SK-N-SH (cell line): ENCODE results near the gene MCF2L2. TPM values are rescaled to one million over a fixed set of nuclear protein-coding genes. Genes with fewer than 3 reads are reported as not detected.

Source experiments
- CTCF ChIA-PET: fragments of 300-600, 350-600 bp; formaldehyde crosslinking; extraction: SDS; loops from one replicate; lab custom pipeline; 2021; lab: Yijun Ruan, JAX
- POLR2A ChIA-PET: fragments of 350-600 bp; sonication (Branson Sonifier 250); formaldehyde crosslinking; extraction: SDS; loops from one replicate; lab custom pipeline; 2020; ENCODE audit warnings: antibody characterized with exemption, inconsistent platforms; lab: Yijun Ruan, JAX
- DNase-seq: peaks from one replicate; pipeline ENCODE4 v3.0.0; 2012
- H2AFZ ChIP-seq: fragments of 200-600 bp; sonication (generic); 2 replicates; pipeline ENCODE4 v1.8.1; 2016; ENCODE audit warnings: antibody characterized with exemption, mild to moderate bottlenecking, low read depth
- H3F3A ChIP-seq: fragments of 200-600 bp; sonication (generic); replicated peaks from 2 replicates; pipeline ENCODE3; 2016; ENCODE audit warnings: antibody characterized with exemption, mild to moderate bottlenecking; ENCODE audit not compliant: insufficient read depth
- H3K27ac ChIP-seq, 2 experiments: fragments of 200-500 bp in 1 of 2; fragments of 200-600 bp in 1 of 2; sonication (Bioruptor generic) in 1 of 2; sonication (generic), shearing (Covaris generic) in 1 of 2; 2 replicates each; pipeline versions ENCODE4 v1.5.1 to v1.6.1; 2014 to 2016; ENCODE audit warnings: low read depth in 2 of 2, inconsistent platforms in 1 of 2, low read length in 1 of 2, mild to moderate bottlenecking in 1 of 2, mixed read lengths in 1 of 2
- H3K27me3 ChIP-seq: fragments of 200-600 bp; sonication (generic), shearing (Covaris generic); 2 replicates; pipeline ENCODE4 v1.6.1; 2016; ENCODE audit warnings: mixed run types; ENCODE audit not compliant: insufficient read depth
- H3K36me3 ChIP-seq, 2 experiments: fragments of 200-500 bp in 1 of 2; fragments of 200-600 bp in 1 of 2; sonication (Bioruptor generic) in 1 of 2; sonication (generic) in 1 of 2; replicated peaks in 1 of 2; 2 replicates each; pipeline versions ENCODE3 to v1.5.1; 2014 to 2016; ENCODE audit warnings: low read length in 1 of 2, mild to moderate bottlenecking in 1 of 2; ENCODE audit not compliant: insufficient read depth in 2 of 2, control insufficient read depth in 1 of 2
- H3K4me1 ChIP-seq, 2 experiments: fragments of 200-500 bp in 1 of 2; fragments of 200-600 bp in 1 of 2; sonication (Bioruptor generic) in 1 of 2; sonication (generic), shearing (Covaris generic) in 1 of 2; 2 replicates each; pipeline versions ENCODE4 v1.5.1 to v1.6.1; 2014 to 2016; ENCODE audit warnings: low read depth in 1 of 2, low read length in 1 of 2, mixed run types in 1 of 2; ENCODE audit not compliant: insufficient read depth in 2 of 2, control insufficient read depth in 1 of 2
- H3K4me2 ChIP-seq: fragments of 200-600 bp; sonication (generic), shearing (Covaris generic); 2 replicates; pipeline ENCODE4 v1.6.1; 2017; ENCODE audit warnings: mixed run types
- H3K4me3 ChIP-seq, 2 experiments: fragments of 200-500 bp in 1 of 2; fragments of 200-600 bp in 1 of 2; sonication (Bioruptor generic) in 1 of 2; sonication (generic), shearing (Covaris generic) in 1 of 2; 2 replicates each; pipeline versions ENCODE4 v1.5.1 to v1.8.1; 2014 to 2016; ENCODE audit warnings: low read depth in 2 of 2, inconsistent platforms in 1 of 2, low read length in 1 of 2, mild to moderate bottlenecking in 1 of 2, mixed read lengths in 1 of 2, moderate library complexity in 1 of 2
- H3K79me2 ChIP-seq: fragments of 200-600 bp; sonication (generic); 2 replicates; pipeline ENCODE4 v1.8.1; 2017; ENCODE audit warnings: mild to moderate bottlenecking; ENCODE audit not compliant: insufficient read depth
- H3K9ac ChIP-seq: fragments of 200-600 bp; sonication (generic); 2 replicates; pipeline ENCODE4 v1.6.1; 2017; ENCODE audit warnings: mixed run types
- H3K9me2 ChIP-seq: fragments of 200-600 bp; sonication (generic); 2 replicates; pipeline ENCODE4 v1.6.1; 2017; ENCODE audit warnings: mixed run types
- H3K9me3 ChIP-seq: fragments of 200-600 bp; sonication (generic); 2 replicates; pipeline ENCODE4 v1.6.1; 2017; ENCODE audit warnings: mixed run types, mild to moderate bottlenecking, moderate library complexity
- H4K20me1 ChIP-seq: fragments of 200-600 bp; sonication (generic); 2 replicates; pipeline ENCODE4 v1.6.1; 2017; ENCODE audit warnings: mild to moderate bottlenecking, mixed run types; ENCODE audit not compliant: insufficient read depth
- CHD2 ChIP-seq: fragments of 150-350 bp; IDR thresholded peaks from 2 replicates; pipeline ENCODE4 v1.6.1; 2018; ENCODE audit warnings: low read length; ENCODE audit not compliant: partially characterized antibody
- CTCF ChIP-seq: fragments of 200-600 bp; sonication (generic); IDR thresholded peaks from 2 replicates; pipeline ENCODE4 v1.6.1; 2017; ENCODE audit warnings: antibody characterized with exemption, mild to moderate bottlenecking, moderate library complexity
- ELF1 ChIP-seq: IDR thresholded peaks from 2 replicates; pipeline ENCODE4 v1.4.0; 2012
- EP300 ChIP-seq, 2 experiments: IDR thresholded peaks; 2 replicates each; pipeline versions ENCODE4 v1.4.0 to v1.6.1; 2012; ENCODE audit warnings: borderline replicate concordance in 1 of 2, low read depth in 1 of 2, low read length in 1 of 2
- EZH2phosphoT487 ChIP-seq: fragments of 200-600 bp; sonication (generic); IDR thresholded peaks from 2 replicates; pipeline ENCODE4 v1.6.1; 2017; ENCODE audit warnings: low read depth, mixed run types, mild to moderate bottlenecking, antibody characterized with exemption, moderate library complexity, borderline replicate concordance
- FOXM1 ChIP-seq: IDR thresholded peaks from 2 replicates; pipeline ENCODE4 v1.4.0; 2012; ENCODE audit warnings: low read depth, mild to moderate bottlenecking
- IRF3 ChIP-seq: fragments of 150-350 bp; IDR thresholded peaks from 2 replicates; pipeline ENCODE4 v1.6.1; 2016; ENCODE audit warnings: mild to moderate bottlenecking, low read depth, low read length
- MAX ChIP-seq: IDR thresholded peaks from 2 replicates; pipeline ENCODE4 v1.4.0; 2012; ENCODE audit warnings: low read depth
- NFIC ChIP-seq: IDR thresholded peaks from 2 replicates; pipeline ENCODE4 v1.4.0; 2012; ENCODE audit warnings: borderline replicate concordance
- RAD21 ChIP-seq: IDR thresholded peaks from 2 replicates; pipeline ENCODE4 v1.6.1; 2012; ENCODE audit warnings: mild to moderate bottlenecking, low read length
- RXRA ChIP-seq: IDR thresholded peaks from 2 replicates; pipeline ENCODE4 v1.4.0; 2012; ENCODE audit warnings: low read depth, mild to moderate bottlenecking, borderline replicate concordance
- SMC3 ChIP-seq: IDR thresholded peaks from 2 replicates; pipeline ENCODE4 v1.6.1; 2012; ENCODE audit warnings: low read depth, low read length, improper control_type of control experiment
- TAF1 ChIP-seq: IDR thresholded peaks from 2 replicates; pipeline ENCODE4 v1.6.1; 2012; ENCODE audit warnings: low read depth, mild to moderate bottlenecking, low read length, moderate library complexity, borderline replicate concordance
- TCF12 ChIP-seq: IDR thresholded peaks from 2 replicates; pipeline ENCODE4 v1.4.0; 2012
- USF2 ChIP-seq: fragments of 150-350 bp; IDR thresholded peaks from 2 replicates; pipeline ENCODE4 v1.6.1; 2017; ENCODE audit warnings: antibody characterized with exemption, low read length, low read depth, borderline replicate concordance
- YY1 ChIP-seq: IDR thresholded peaks from 2 replicates; pipeline ENCODE4 v1.4.0; 2012; ENCODE audit warnings: low read depth, mild to moderate bottlenecking
- WGBS: methylation state at CpG from one replicate; pipeline ENCODE4 v1.1.6; 2017; ENCODE audit warnings: low lambda C conversion rate; 5-methylcytosine and 5-hydroxymethylcytosine counted together
- polyA plus RNA-seq, 3 experiments: library from polyadenylated mRNA; depleted of rRNA; stranded (reverse); fragments of >200 nt; gene quantifications; 2 replicates each; pipeline ENCODE4 v1.2.3, GENCODE V29; 2012

The MCF2L2 gene
- polyA plus RNA-seq, 1 of the 3 experiments (the other 2 are of a cell fraction), result 0.56 TPM

GRCh38 chr3:183411216-183411922, 17.1 kb downstream of the MCF2L2 start:
- H4K20me1 ChIP-seq, result no peaks in the 10 kb centered on the region
- H3K9ac ChIP-seq, result no peak overlapping the region
- no peak for DNase-seq
- H2AFZ ChIP-seq, result no peak overlapping the region
- WGBS, result 58% methylated on average over 3 of the region's 3 CpGs
- no peaks in the 10 kb centered on the region for H3K9me2 ChIP-seq
- TF ChIP-seq TCF12, result no peak
- TF ChIP-seq, all 33 proteins: peak for 0
- POLR2A ChIA-PET, result interaction anchor here (0.6 to 1.2 kb wide), 2 partner anchors 16 to 17 kb away, joined by 3 read pairs; partner anchors contain the start of gene MCF2L2
- Histone ChIP-seq H3K79me2 (no peaks in the 10 kb centered on the region), H3K4me3 (no peak overlapping the region), H3K36me3 (no peaks in the 10 kb centered on the region), H3K4me2 (no peak overlapping the region), H3F3A (no peaks in the 10 kb centered on the region), H3K27me3 (no peaks in the 10 kb centered on the region), H3K4me1 (peaks cover 0 to 14% of the 10 kb centered on the region in 2 experiments; a peak in 2 of 4 replicates), H3K9me3 (no peaks in the 10 kb centered on the region), H3K27ac (no peak overlapping the region)
- CTCF ChIA-PET, result interaction anchor here (0.7 to 1.5 kb wide), 5 partner anchors 11 to 227 kb away, joined by 3 to 4 read pairs (median 3); no protein-coding TSS in a partner anchor

GRCh38 chr3:183410759-183411158, 17.7 kb downstream of the MCF2L2 start:
- no peaks in the 10 kb centered on the region for H3K36me3 ChIP-seq
- DNase-seq, result no peak
- no peak overlapping the region for H3K27ac ChIP-seq
- no peaks in the 10 kb centered on the region for H3K9me3 ChIP-seq
- no peak overlapping the region for H3K9ac ChIP-seq
- H2AFZ ChIP-seq, result no peak overlapping the region
- no peaks in the 10 kb centered on the region for H3F3A ChIP-seq
- H4K20me1 ChIP-seq, result no peaks in the 10 kb centered on the region
- no peak for TF ChIP-seq IRF3
- no peak for TF ChIP-seq MAX
- TF ChIP-seq EP300 (IDR thresholded peaks at IDR 0.05; ENCODE audit: borderline replicate concordance in 1 of 2, low read depth in 1 of 2, low read length in 1 of 2), result no peak
- TF ChIP-seq ELF1, result no peak
- no peak for TF ChIP-seq TAF1
- TF ChIP-seq RAD21, result no peak
- TF ChIP-seq EZH2phosphoT487, result no peak
- TF ChIP-seq RXRA, result no peak
- TF ChIP-seq CHD2, result no peak
- no peak for TF ChIP-seq CTCF
- no peak for TF ChIP-seq YY1
- no peak for TF ChIP-seq NFIC
- TF ChIP-seq USF2, result no peak
- no peak for TF ChIP-seq FOXM1
- no peak for TF ChIP-seq SMC3
- TF ChIP-seq, all 33 proteins: peak for 0
- no peaks in the 10 kb centered on the region for H3K79me2 ChIP-seq
- H3K4me1 ChIP-seq, result peaks cover 0 to 14% of the 10 kb centered on the region in 2 experiments; a peak in 2 of 4 replicates
- CTCF ChIA-PET, result interaction anchor here (0.8 to 1.5 kb wide), 4 partner anchors 12 to 226 kb away, joined by 3 to 4 read pairs (median 4); no protein-coding TSS in a partner anchor
- H3K27me3 ChIP-seq, result no peaks in the 10 kb centered on the region
- POLR2A ChIA-PET, result interaction anchor here (0.6 to 1.2 kb wide), 2 partner anchors 17 to 18 kb away, joined by 3 read pairs; partner anchors contain the start of gene MCF2L2
- H3K9me2 ChIP-seq, result no peaks in the 10 kb centered on the region
- no peak overlapping the region for H3K4me3 ChIP-seq
- no peak overlapping the region for H3K4me2 ChIP-seq
